ENCODE results near the gene SHISAL2A.

Gene SHISAL2A

DNA sequence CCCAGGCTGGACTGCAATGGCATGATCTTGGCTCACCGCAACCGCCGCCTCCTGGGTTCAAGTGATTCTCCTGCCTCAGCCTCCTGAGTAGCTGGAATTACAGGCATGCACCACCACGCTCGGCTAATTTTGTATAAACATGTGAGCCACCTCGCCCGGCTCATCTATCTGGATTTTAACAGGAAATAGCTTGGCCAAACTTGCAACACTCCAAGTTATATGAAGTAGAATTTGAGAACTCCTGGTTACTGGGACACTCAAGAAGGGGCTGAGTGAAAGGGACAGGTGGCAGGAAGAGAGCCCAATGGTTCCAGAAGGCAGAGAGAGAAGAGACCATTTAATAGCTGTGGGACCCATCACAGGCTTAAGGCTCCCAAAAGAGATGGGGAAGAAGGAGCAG lies 33.7 kb upstream of the SHISAL2A start:
- Histone ChIP-seq H3K4me1 (ENCODE audit: control insufficient read depth, insufficient read depth, low read length, poor library complexity, severe bottlenecking) (peaks cover 21% of the 10 kb centered on the region), H3K4me3 (ENCODE audit: insufficient read depth, low read depth, low read length, poor library complexity, severe bottlenecking) (no peak overlapping the region), H3K36me3 (ENCODE audit: control insufficient read depth, insufficient read depth, low read length) (no peaks in the 10 kb centered on the region), H3K27ac (ENCODE audit: insufficient read depth, low read length, poor library complexity, severe bottlenecking) (no peak overlapping the region), H3K27me3 (replicated peaks; ENCODE audit: control insufficient read depth, insufficient read depth, low read length, poor library complexity, severe bottlenecking) (no peaks in the 10 kb centered on the region), H3K9me3 (ENCODE audit: control insufficient read depth, low read length) (no peaks in the 10 kb centered on the region)
- DNase-seq = no peak

DNA sequence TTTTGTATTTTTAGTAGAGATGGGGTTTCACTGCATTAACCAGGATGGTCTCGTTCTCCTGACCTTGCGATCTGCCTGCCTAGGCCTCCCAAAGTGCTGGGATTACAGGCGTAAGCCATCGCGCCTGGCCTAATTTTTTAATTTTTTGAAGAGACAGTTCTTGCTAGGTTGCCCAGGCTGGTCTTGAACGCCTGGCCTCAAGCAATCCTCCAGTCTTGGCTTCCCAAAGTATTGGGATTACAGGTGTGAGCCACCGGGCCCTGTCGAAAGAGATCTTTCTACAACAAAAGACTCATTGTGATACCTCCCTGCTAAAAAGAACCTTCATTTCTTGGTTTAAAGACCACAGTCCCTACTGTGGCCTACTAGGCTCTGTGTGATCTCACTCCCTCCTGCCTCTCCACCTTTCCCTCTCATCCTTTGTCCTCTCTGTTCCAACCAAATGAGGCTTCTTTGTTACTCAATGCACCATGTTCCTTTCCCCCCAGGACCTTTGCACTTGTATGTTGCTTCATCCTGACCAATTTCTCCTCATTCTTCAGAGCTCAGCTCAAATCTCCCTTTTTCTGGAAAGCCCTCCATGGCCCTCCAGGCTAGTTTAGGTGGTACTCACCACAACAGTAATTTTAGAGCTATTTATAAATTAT lies 32.3 kb upstream of the SHISAL2A start:
- no peak for DNase-seq

DNA sequence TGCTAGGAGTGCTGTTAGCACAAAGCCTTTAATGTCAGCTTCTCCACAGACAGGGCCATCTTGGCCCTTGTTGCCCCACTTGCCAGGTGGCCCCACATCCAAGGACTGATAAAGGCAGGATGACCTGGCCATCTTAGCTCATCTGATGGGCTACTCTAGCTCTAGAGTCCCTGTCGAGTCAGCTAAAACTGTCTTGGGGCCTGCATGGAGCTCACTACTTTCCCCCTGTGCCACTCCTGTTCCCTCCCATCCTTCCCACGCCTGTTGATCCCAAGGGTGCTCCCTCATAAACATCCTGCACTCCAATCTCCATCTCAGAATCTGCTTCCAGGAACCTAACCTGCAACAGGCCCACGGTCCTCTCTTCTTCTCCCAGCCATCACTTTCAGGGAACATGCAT lies 31.4 kb upstream of the SHISAL2A start:
- peak overlapping the region; percentile 53 for H3K27ac ChIP-seq (ENCODE audit: insufficient read depth, low read length, poor library complexity, severe bottlenecking)
- peak overlapping the region; percentile 46 for H3K4me3 ChIP-seq (ENCODE audit: insufficient read depth, low read depth, low read length, poor library complexity, severe bottlenecking)
- H3K9me3 ChIP-seq (ENCODE audit: control insufficient read depth, low read length) = no peaks in the 10 kb centered on the region
- no peak for DNase-seq
- peaks cover 23% of the 10 kb centered on the region for H3K4me1 ChIP-seq (ENCODE audit: control insufficient read depth, insufficient read depth, low read length, poor library complexity, severe bottlenecking)
- H3K36me3 ChIP-seq (ENCODE audit: control insufficient read depth, insufficient read depth, low read length) = no peaks in the 10 kb centered on the region
- no peaks in the 10 kb centered on the region for H3K27me3 ChIP-seq (replicated peaks; ENCODE audit: control insufficient read depth, insufficient read depth, low read length, poor library complexity, severe bottlenecking)

More for the DNA sequence above, 32.3 kb upstream of the SHISAL2A start:
- H3K27me3 ChIP-seq (replicated peaks; ENCODE audit: control insufficient read depth, insufficient read depth, low read length, poor library complexity, severe bottlenecking) = no peaks in the 10 kb centered on the region
- no peaks in the 10 kb centered on the region for H3K9me3 ChIP-seq (ENCODE audit: control insufficient read depth, low read length)
- H3K4me3 ChIP-seq (ENCODE audit: insufficient read depth, low read depth, low read length, poor library complexity, severe bottlenecking) = no peak overlapping the region
- no peak overlapping the region for H3K27ac ChIP-seq (ENCODE audit: insufficient read depth, low read length, poor library complexity, severe bottlenecking)
- peaks cover 23% of the 10 kb centered on the region for H3K4me1 ChIP-seq (ENCODE audit: control insufficient read depth, insufficient read depth, low read length, poor library complexity, severe bottlenecking)
- no peaks in the 10 kb centered on the region for H3K36me3 ChIP-seq (ENCODE audit: control insufficient read depth, insufficient read depth, low read length)

DNA sequence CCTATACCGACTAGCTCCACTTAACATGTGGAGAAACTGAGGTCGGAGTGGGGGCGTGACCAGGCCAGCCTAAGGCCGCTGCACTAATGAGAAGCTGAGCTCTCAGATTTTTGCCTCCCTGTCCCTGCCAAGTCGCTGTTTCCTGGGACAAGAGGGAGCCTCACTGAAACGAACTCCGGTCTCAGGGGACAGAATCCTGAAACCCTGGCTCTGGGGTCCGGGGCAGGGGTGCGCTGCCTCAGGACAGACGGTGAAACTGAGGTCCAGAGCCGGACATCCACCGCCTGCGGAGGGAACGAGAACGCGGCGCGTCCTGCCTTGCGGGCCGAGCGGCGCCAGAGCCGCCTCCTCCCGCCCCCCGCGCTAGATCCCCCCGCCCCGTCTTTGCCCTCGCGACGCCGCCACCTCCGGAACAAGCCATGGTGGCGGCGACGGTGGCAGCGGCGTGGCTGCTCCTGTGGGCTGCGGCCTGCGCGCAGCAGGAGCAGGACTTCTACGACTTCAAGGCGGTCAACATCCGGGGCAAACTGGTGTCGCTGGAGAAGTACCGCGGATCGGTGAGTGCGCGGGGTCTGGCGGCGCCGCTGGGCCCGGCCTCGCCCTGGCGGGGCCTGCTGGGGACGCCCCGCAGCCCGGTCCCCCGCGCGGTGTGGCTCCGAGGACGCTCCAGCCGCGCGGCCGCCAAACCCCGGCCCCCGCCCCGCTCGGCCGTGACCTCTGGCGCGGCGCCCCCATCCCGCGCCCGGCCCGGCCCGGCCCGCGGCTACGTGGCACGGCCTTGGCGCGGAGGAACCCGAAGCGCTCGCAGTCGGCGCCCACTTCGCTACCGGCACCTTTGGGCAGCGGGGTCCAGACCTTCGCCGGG lies 30.7 kb upstream of the SHISAL2A start, which contains the start of gene GPX7:
Gene GPX7 (plus strand): TSS at position 381 of the 865 bp plus-strand sequence. CDS start 39 bp downstream, at position 420.
- no peaks in the 10 kb centered on the region for H3K27me3 ChIP-seq (replicated peaks; ENCODE audit: control insufficient read depth, insufficient read depth, low read length, poor library complexity, severe bottlenecking)

DNA sequence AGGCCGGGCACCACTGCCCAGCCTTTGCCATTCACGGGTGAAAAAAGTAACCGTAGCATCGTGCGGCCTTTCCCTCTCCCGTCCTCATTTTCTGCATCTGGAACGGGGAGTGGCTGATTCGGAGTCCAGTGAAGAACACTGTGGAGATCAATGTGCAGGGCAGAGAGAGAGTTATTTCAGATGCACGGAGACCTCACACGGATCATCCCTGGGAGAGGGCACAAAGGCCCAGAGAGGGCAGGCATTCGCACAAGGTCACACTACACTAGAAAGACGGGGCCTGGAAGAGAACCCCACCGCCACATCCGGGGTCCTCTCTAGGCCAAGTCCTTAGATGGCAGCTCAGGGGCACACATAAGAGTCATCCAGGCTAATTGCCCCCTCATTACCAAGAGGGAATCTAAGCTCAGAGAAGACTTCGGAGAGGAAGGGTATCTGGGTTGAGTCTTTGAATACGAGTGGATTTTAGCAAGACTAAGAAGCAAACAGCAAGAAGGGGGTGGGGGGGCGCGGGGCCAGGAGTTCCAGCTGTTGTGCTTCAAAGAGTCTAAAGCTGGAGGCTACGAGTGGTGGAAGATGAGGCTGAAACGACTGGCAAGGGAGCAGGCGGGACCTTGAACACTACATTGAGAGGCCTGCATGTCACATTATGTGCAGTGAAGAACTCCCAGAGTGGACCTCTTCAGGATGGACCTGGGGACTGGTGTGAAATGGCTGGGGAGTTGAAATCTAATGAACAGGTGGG lies 29.9 kb upstream of the SHISAL2A start:
- peak overlapping the region; percentile 65 for H3K27ac ChIP-seq (ENCODE audit: insufficient read depth, low read length, poor library complexity, severe bottlenecking)
- no peak for DNase-seq

More for the DNA sequence above, 30.7 kb upstream of the SHISAL2A start, which contains the start of gene GPX7:
- Histone ChIP-seq H3K36me3 (ENCODE audit: control insufficient read depth, insufficient read depth, low read length) (peaks cover 4% of the 10 kb centered on the region), H3K4me1 (ENCODE audit: control insufficient read depth, insufficient read depth, low read length, poor library complexity, severe bottlenecking) (peaks cover 23% of the 10 kb centered on the region), H3K4me3 (ENCODE audit: insufficient read depth, low read depth, low read length, poor library complexity, severe bottlenecking) (peak within 1 kb of the TSS; percentile 60), H3K27ac (ENCODE audit: insufficient read depth, low read length, poor library complexity, severe bottlenecking) (peak within 1 kb of the TSS; percentile 65), H3K9me3 (ENCODE audit: control insufficient read depth, low read length) (no peaks in the 10 kb centered on the region)
- DNase-seq = peak; percentile 38 to 50 (median 46)

DNA sequence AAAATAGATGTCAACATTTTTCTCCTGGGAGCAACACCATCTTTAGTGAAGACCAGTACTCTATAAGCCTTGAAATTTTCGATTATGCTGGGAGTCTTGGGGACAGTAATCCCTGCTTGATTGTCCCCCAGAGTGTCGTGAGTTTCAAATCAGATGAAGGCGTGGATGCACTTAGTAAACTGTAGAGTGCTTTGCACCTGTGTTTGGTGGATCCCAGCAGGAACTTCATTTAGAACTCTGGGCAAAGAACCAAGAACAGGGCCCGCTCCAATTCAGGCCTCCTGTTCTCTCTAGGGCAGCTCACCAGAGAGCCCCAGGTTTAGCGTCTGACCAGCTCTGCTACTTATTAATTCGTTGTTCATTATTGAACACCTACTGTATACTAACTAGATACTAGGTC lies 29.3 kb upstream of the SHISAL2A start:
- H3K4me1 ChIP-seq (ENCODE audit: control insufficient read depth, insufficient read depth, low read length, poor library complexity, severe bottlenecking) = peaks cover 23% of the 10 kb centered on the region
- H3K9me3 ChIP-seq (ENCODE audit: control insufficient read depth, low read length) = no peaks in the 10 kb centered on the region
- no peak overlapping the region for H3K4me3 ChIP-seq (ENCODE audit: insufficient read depth, low read depth, low read length, poor library complexity, severe bottlenecking)
- peak overlapping the region; percentile 65 for H3K27ac ChIP-seq (ENCODE audit: insufficient read depth, low read length, poor library complexity, severe bottlenecking)
- no peak for DNase-seq
- no peaks in the 10 kb centered on the region for H3K27me3 ChIP-seq (replicated peaks; ENCODE audit: control insufficient read depth, insufficient read depth, low read length, poor library complexity, severe bottlenecking)
- H3K36me3 ChIP-seq (ENCODE audit: control insufficient read depth, insufficient read depth, low read length) = peaks cover 15% of the 10 kb centered on the region

More for the DNA sequence above, 29.9 kb upstream of the SHISAL2A start:
- H3K4me1 ChIP-seq (ENCODE audit: control insufficient read depth, insufficient read depth, low read length, poor library complexity, severe bottlenecking) = peaks cover 23% of the 10 kb centered on the region
- H3K4me3 ChIP-seq (ENCODE audit: insufficient read depth, low read depth, low read length, poor library complexity, severe bottlenecking) = peak overlapping the region; percentile 60
- H3K27me3 ChIP-seq (replicated peaks; ENCODE audit: control insufficient read depth, insufficient read depth, low read length, poor library complexity, severe bottlenecking) = no peaks in the 10 kb centered on the region
- no peaks in the 10 kb centered on the region for H3K9me3 ChIP-seq (ENCODE audit: control insufficient read depth, low read length)
- peaks cover 9% of the 10 kb centered on the region for H3K36me3 ChIP-seq (ENCODE audit: control insufficient read depth, insufficient read depth, low read length)

DNA sequence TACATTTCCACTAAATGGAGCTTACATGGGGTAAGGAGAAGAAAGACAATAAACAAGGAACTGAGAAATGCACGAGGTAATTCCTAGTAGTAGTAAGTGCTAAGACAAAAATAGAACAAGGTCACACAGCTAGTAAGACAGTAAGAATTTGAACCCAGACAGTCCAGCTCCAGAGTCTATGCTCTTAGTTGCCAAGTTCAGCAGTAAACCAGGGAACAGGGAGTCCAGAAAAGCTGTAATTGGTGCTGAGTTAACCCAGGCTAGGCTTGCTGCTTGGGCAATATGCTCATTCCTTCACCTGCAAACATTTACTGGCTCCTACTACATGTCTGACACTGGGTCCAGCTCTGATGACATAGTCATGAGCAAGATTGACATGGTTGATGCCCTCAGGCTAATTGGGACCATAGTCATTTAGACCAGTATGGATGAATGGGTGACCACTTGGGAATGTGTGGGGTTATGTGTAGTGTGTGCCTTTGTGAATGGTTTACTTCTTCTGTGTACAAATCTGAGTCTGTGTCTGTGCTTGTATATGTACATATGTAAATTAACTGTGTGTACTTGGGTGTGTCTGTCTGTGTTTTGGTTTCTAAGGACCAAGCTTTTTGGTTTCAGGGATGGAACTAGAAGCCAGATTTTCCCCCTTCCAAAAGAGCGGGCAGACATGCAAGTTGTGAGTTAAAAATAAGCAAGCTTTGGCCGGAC lies 28.8 kb upstream of the SHISAL2A start:
- Histone ChIP-seq H3K27me3 (replicated peaks; ENCODE audit: control insufficient read depth, insufficient read depth, low read length, poor library complexity, severe bottlenecking) (no peaks in the 10 kb centered on the region), H3K4me1 (ENCODE audit: control insufficient read depth, insufficient read depth, low read length, poor library complexity, severe bottlenecking) (peaks cover 23% of the 10 kb centered on the region), H3K4me3 (ENCODE audit: insufficient read depth, low read depth, low read length, poor library complexity, severe bottlenecking) (no peak overlapping the region), H3K27ac (ENCODE audit: insufficient read depth, low read length, poor library complexity, severe bottlenecking) (peak overlapping the region; percentile 65), H3K36me3 (ENCODE audit: control insufficient read depth, insufficient read depth, low read length) (peaks cover 18% of the 10 kb centered on the region), H3K9me3 (ENCODE audit: control insufficient read depth, low read length) (no peaks in the 10 kb centered on the region)
- DNase-seq = no peak

DNA sequence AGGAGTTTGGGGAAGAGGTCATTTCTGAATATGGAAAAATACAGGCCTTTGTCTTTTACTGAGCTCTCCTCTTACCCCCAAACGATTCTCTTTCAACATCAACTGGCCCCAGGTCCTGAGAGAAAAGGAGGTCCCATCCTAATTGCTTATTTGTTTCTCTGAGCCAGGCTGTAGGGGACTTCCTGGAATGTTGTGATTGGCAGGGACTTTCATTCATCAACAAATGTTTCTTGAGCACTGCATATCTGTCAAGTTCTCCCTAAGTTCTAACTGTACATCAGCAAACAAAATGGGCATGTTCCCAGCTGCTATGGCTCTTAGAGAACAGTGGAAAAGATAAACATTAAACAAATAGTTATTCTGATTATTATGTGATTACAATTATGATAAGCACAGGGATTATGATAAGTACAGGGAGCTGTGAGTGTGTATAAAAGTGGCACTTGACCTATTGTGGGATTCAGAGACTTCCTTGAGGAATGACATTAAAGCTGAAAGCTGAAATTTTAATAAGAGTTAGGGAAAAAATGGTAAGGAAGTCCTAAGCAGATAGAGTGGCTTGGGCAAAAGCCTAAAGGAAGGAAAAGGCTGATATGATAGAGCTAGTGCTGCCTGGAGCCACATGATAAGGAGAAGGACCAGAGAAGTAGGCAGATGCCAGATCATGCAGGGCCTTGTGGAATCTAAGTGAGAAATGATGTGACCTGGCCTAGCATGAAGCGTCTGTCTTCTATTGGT lies 19.2 kb upstream of the SHISAL2A start:
- no peak for DNase-seq
- Histone ChIP-seq H3K4me1 (ENCODE audit: control insufficient read depth, insufficient read depth, low read length, poor library complexity, severe bottlenecking) (no peaks in the 10 kb centered on the region), H3K9me3 (ENCODE audit: control insufficient read depth, low read length) (no peaks in the 10 kb centered on the region), H3K27ac (ENCODE audit: insufficient read depth, low read length, poor library complexity, severe bottlenecking) (no peak overlapping the region), H3K36me3 (ENCODE audit: control insufficient read depth, insufficient read depth, low read length) (peaks cover 1% of the 10 kb centered on the region), H3K27me3 (replicated peaks; ENCODE audit: control insufficient read depth, insufficient read depth, low read length, poor library complexity, severe bottlenecking) (no peaks in the 10 kb centered on the region), H3K4me3 (ENCODE audit: insufficient read depth, low read depth, low read length, poor library complexity, severe bottlenecking) (no peak overlapping the region)

DNA sequence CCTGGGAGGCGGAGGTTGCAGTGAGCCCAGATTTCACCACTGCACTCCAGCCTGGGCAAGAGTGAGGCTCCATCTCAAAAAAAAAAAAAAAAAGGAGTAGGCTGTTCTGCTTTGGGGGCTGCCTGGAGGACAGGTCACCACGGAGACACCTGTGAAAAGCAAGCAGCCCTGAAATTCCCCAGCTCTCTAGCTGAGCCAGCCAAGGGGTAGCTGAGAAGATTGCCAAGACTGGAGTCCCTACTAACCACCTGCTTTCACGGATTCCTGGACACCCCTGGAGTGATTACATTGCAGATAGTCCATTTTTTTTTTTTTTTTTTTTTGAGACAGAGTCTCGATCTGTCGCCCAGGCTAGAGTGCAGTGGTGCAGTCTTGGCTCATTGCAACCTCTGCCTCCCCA lies 18.3 kb upstream of the SHISAL2A start:
- H3K27me3 ChIP-seq (replicated peaks; ENCODE audit: control insufficient read depth, insufficient read depth, low read length, poor library complexity, severe bottlenecking) = no peaks in the 10 kb centered on the region
- DNase-seq = no peak
- no peaks in the 10 kb centered on the region for H3K4me1 ChIP-seq (ENCODE audit: control insufficient read depth, insufficient read depth, low read length, poor library complexity, severe bottlenecking)

More for the DNA sequence above, 18.3 kb upstream of the SHISAL2A start:
- Histone ChIP-seq H3K4me3 (ENCODE audit: insufficient read depth, low read depth, low read length, poor library complexity, severe bottlenecking) (no peak overlapping the region), H3K36me3 (ENCODE audit: control insufficient read depth, insufficient read depth, low read length) (no peaks in the 10 kb centered on the region), H3K27ac (ENCODE audit: insufficient read depth, low read length, poor library complexity, severe bottlenecking) (no peak overlapping the region), H3K9me3 (ENCODE audit: control insufficient read depth, low read length) (no peaks in the 10 kb centered on the region)
